ENCODE measurements around the gene ISOC1.

Gene ISOC1

DNA sequence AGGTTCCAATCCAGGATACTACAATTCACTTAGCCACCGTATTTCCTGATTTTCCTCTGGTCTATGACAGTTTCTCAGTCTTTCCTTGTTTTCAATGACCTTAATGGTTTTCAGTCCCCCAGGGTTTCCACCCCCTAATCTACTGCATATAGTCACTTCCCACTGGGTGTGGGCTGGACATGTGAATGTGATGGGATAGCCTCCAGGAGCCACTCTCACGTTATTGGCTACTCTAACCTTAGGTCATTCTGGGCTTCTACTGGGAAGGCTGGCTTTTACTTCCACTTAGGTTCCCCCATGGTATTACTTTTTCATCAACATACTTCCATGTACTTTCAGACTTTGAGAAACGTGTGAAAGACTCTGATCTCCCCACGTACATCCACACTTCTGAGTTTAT, 46.5 kb downstream of the ISOC1 start:
- no peak for DNase-seq

DNA sequence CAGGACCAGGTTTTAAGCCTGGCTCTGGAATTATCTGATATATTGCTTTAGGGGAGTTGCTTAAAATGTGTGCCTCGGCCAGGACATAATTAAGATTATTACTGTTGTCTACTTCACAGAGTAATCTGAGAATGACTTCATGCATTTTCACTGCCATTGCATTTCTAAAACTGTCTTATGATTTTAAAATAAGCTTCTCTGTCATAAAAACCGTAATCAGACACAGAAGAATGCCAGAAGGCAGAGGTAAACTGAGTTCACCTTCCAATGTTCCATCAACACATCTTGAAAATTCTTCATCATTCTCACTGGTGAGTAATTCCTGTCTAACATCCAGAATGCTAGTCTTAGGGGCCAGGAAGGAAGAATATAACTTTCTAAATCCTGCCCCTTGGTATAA, 47.1 kb downstream of the ISOC1 start:
- DNase-seq: no peak

DNA sequence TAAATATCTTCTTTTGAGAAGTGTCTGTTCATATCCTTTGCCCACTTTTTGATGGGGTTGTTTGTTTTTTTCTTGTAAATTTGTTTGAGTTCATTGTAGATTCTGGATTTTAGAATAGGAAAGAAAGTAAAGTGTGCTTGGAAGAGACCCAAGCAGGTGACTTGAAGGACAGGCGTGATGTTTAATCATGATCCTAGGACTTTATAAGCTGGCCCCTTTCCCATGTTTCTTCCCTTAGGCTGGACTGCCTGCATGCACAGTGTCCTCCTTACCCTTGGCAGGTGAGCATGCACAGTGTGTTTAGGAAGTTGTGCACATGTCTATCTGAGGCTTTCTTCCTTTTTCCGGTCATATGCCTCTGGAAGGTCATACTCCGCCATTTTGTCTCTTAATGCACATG, 61.3 kb downstream of the ISOC1 start:
- DNase-seq: no peak

DNA sequence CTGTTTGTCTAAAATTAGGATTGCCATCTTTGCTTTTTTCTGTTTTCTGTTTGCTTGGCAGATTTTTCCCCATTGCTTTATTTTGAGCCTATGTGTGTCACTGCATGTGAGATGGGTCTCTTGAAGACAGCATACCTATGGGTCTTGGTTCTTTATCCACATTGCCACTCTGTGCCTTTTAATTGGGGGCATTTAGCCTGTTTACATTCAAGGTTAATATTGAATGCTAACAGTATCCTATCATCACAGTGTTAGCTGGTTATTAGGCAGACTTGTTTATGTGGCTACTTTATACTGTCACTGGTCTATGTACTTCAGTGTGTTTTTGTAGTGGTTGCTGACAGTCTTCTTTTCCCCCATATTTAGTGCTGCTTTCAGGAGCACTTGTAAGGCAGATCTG, 67.3 kb downstream of the ISOC1 start:
- no peak for DNase-seq
